Hematopoietic multipotent progenitor cell treated with erythropoietin and hydrocortisone succinate and interleukin-3 and kit ligand, for 17 days (in vitro differentiated cells): ENCODE results near the gene PRRT3.
"Not testable (repeated sequence)": the region's sequence is repeated elsewhere in the genome, so short reads cannot be mapped to it uniquely, and the experiment has no call there.

Experiments used
- DNase-seq: peaks from one replicate; pipeline ENCODE4 v3.0.0-alpha.2; 2015; ENCODE audit warnings: low spot score

The PRRT3 gene

DNA sequence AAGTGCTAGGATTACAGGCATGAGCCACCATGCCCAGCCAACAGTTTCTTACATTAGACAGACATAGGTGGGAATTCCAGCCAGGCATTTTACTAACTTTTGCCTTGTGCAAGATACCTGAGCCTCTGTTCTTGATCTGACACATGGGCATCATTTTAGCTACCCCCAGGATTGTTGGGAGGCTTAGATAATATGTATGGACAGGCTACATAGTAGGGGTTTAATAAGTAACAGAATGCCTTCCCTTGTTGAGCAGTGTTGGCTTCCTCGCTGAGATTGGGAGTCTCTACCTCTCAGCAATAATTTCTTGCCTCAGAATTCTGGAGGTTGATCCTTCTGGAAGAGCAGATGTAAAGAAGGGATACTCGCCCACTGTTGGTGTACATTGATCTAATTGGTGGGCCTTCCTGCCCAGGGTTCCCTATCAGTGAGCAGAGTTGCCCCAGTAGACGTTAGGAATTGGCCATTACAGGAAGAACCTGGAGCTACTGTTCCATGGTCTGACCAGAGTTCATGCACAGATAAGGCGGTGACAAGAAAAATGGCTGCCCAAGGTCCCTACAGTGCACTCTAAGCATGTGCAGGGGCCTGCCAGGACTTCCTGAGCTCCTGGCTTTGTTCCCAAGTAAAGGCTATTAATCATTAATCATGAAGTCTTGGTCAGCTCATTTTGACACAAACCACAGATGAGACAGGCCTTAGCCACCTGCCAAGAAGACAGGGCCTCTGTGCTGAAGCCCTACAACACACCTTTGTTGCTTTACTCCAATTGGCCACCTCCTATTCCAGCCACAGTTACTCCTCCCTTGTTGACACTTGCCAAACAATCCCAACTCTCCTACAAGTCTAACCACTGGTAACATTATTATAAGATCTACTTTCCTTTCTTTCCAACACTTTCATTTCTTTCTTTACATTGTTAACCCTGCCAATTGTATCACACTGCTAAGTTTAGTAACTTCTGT, 54.5 kb downstream of the PRRT3 start:
- no peak for DNase-seq

DNA sequence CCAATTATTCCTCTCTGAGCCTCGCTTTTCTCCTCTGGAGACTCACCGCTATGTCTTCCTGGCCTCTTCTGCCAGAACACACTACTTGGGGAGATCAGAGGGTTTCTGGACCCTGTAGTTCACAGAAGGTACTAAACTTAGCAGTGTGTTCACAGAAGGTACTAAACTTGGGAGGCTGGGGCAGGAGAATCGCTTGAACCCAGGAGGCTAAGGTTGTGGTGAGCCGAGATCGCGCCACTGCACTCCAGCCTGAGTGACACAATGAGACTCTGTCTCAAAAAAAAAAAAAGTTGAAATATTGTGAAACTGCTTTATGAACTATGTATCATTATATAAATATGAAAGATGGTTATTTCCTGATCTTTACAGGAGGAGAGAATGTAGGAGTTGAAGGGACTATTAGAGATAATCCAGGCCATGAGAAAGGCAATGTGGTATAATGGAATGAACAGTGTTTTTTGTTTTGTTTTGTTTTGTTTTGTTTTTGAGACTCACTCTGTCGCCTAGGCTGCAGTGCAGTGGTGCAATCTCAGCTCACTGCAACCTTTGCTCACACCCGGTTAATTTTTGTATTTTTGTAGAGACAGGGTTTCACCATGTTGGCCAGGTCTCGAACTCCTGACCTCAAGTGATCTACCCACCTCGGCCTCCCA, 55.3 kb downstream of the PRRT3 start:
- not testable (repeated sequence) for DNase-seq

DNA sequence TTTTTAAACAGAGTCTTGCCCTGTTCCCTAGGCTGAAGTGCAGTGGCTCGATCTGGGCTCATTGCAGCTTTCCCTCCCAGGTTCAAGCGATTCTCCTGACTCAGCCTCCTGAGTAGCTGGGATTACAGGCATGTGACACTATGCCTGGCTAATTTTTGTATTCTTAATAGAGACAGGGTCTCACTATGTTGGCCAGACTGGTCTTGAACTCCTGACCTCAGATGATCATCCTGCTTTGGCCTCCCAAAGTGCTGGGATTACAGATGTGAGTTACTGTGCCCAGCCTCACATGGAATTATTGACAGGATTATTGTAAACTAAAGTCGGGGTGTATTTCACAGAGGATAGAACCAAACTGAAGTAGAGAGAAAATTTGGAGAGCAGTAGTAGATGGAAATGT, 56.5 kb downstream of the PRRT3 start:
- DNase-seq, result not testable (repeated sequence)
